Thoracic aorta (tissue), 2 donors: Measurements from ENCODE around the gene PPP1R14B. TPM values are rescaled to one million over a fixed set of nuclear protein-coding genes. Genes with fewer than 3 reads are reported as not detected.

ENCODE experiments used
- ATAC-seq: fragments of 150-250 bp; one replicate; pipeline ENCODE4 v1.8.0; 2017; ENCODE audit warnings: low read depth; ENCODE audit not compliant: insufficient number of reproducible peaks, low FRiP score
- DNase-seq: peaks from one replicate; pipeline ENCODE4 v3.0.0-alpha.2; 2020; ENCODE audit warnings: low spot score
- H3K27ac ChIP-seq, 2 donors: fragments of 200-600 bp; sonication (generic); 1 replicate in 1 of 2; 2 replicates in 1 of 2; pipeline ENCODE4 v1.5.1; 2016; ENCODE audit warnings: mild to moderate bottlenecking in 2 of 2, moderate library complexity in 2 of 2
- H3K27me3 ChIP-seq: fragments of 200-600 bp; sonication (generic); replicated peaks from 2 replicates; pipeline ENCODE4 v1.6.0; 2016; ENCODE audit warnings: mild to moderate bottlenecking; ENCODE audit not compliant: insufficient read depth
- H3K36me3 ChIP-seq: fragments of 200-600 bp; sonication (generic); one replicate; pipeline ENCODE4 v1.5.1; 2016
- H3K4me1 ChIP-seq, 2 donors: fragments of 200-600 bp; sonication (generic); 1 replicate in 1 of 2; 2 replicates in 1 of 2; pipeline versions ENCODE4 v1.5.1 to v1.6.0; 2016; ENCODE audit warnings: low read depth in 2 of 2, mild to moderate bottlenecking in 1 of 2; ENCODE audit not compliant: control insufficient read depth in 1 of 2
- H3K4me3 ChIP-seq: fragments of 200-600 bp; sonication (generic); 2 replicates; pipeline ENCODE4 v1.5.1; 2016; ENCODE audit warnings: mild to moderate bottlenecking
- H3K9me3 ChIP-seq: fragments of 200-600 bp; sonication (generic); 2 replicates; pipeline ENCODE4 v1.5.1; 2016
- CTCF ChIP-seq: fragments of 200-600 bp; sonication (generic); IDR thresholded peaks from one replicate; pipeline ENCODE4 v1.5.1; 2019; ENCODE audit warnings: antibody characterized with exemption
- total RNA-seq, 2 donors: library from RNA; depleted of rRNA; stranded (reverse); fragments of >200 nt; gene quantifications; one replicate each; pipeline versions ENCODE4 v1.1.0 to v1.2.3, GENCODE V29; 2016

Gene PPP1R14B
- total RNA-seq, 2 donors from 2014 or later = 75.3 to 122 TPM

- TF ChIP-seq CTCF = no peak
- Histone ChIP-seq H3K4me3 (no peak overlapping the region), H3K27ac (no peak overlapping the region), H3K36me3 (peaks cover 66% of the 10 kb centered on the region), H3K27me3 (no peaks in the 10 kb centered on the region), H3K4me1 (no peaks in the 10 kb centered on the region), H3K9me3 (no peaks in the 10 kb centered on the region)
- DNase-seq (no peak), ATAC-seq (no peak)
Measured at GRCh38 chr11:64262271-64263002, 15.7 kb upstream of the PPP1R14B start.

- ATAC-seq (no peak), DNase-seq (no peak)
- no peaks in the 10 kb centered on the region for H3K4me1 ChIP-seq
- H3K4me3 ChIP-seq = no peak overlapping the region
- peaks cover 68% of the 10 kb centered on the region for H3K36me3 ChIP-seq
- no peaks in the 10 kb centered on the region for H3K9me3 ChIP-seq
- H3K27ac ChIP-seq = no peak overlapping the region
- TF ChIP-seq CTCF = no peak
- H3K27me3 ChIP-seq = no peaks in the 10 kb centered on the region
Measured at GRCh38 chr11:64261556-64262080, 14.9 kb upstream of the PPP1R14B start.

GRCh38 chr11:64260147-64260708 is 13.5 kb upstream of the PPP1R14B start:
- Histone ChIP-seq H3K4me3 (no peak overlapping the region), H3K4me1 (no peaks in the 10 kb centered on the region), H3K9me3 (no peaks in the 10 kb centered on the region), H3K27ac (no peak overlapping the region), H3K36me3 (peaks cover 68% of the 10 kb centered on the region), H3K27me3 (no peaks in the 10 kb centered on the region)
- DNase-seq = no peak
- ATAC-seq = no peak
- TF ChIP-seq CTCF = no peak

GRCh38 chr11:64259533-64260067 is 12.9 kb upstream of the PPP1R14B start:
- H3K4me3 ChIP-seq = no peak overlapping the region
- no peaks in the 10 kb centered on the region for H3K27me3 ChIP-seq
- H3K27ac ChIP-seq = no peak overlapping the region
- no peak for ATAC-seq
- DNase-seq = no peak
- peaks cover 67% of the 10 kb centered on the region for H3K36me3 ChIP-seq
- H3K9me3 ChIP-seq = no peaks in the 10 kb centered on the region
- no peaks in the 10 kb centered on the region for H3K4me1 ChIP-seq
- no peak for TF ChIP-seq CTCF

GRCh38 chr11:64258946-64259532 is 12.3 kb upstream of the PPP1R14B start:
- peaks cover 62% of the 10 kb centered on the region for H3K36me3 ChIP-seq
- no peak overlapping the region for H3K4me3 ChIP-seq
- no peak overlapping the region for H3K27ac ChIP-seq
- DNase-seq (no peak), ATAC-seq (no peak)
- TF ChIP-seq CTCF = no peak
- no peaks in the 10 kb centered on the region for H3K9me3 ChIP-seq
- H3K27me3 ChIP-seq = no peaks in the 10 kb centered on the region
- H3K4me1 ChIP-seq = no peaks in the 10 kb centered on the region
